ENCODE measurements around the gene SYT1. TPM values are rescaled to one million over a fixed set of nuclear protein-coding genes. Genes with fewer than 3 reads are reported as not detected.

Gene SYT1
- total and polyA plus RNA-seq, 2 of the 4 experiments (the other 2 are of a cell fraction) = 2.8 to 3.0 TPM

DNA sequence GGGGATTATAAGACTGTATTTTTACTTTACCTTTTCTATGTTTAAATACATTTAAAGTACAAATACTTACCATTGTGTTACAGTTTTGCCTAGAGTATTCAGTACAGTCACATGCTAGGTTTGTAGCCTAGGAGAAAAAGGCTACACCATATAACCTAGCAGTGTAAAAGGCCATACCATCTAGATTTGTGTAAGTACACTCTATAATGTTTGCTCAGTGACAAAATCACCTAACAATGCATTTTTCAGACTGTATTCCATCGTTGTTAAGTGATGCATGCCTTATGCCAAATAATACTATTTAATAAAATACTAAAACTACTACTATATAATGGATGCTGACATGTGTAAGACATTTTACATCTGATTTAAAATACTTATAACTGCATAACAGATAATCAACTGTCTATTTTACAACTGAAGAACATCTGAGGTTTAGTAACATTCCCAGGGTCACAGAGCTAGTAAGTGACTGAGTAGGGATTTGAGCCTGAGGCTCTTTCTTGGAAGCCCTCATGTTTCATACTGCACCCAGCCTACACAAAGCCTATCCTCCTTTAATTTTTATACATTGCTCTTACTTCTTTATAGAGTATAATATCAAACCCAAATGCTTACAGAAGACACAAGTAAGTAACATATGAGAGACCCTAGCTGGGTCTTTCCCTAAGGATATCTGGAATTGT is 296.8 kb downstream of the SYT1 start:
- TF ChIP-seq RFX5 (IDR thresholded peaks at IDR 0.05; ENCODE audit: low read depth, low read length) (no peak), MAZ (IDR thresholded peaks at IDR 0.05; ENCODE audit: borderline replicate concordance, low read depth, low read length) (no peak), CHD1 (IDR thresholded peaks at IDR 0.05; ENCODE audit: low read depth, low read length) (no peak), BHLHE40 (IDR thresholded peaks at IDR 0.05; ENCODE audit: low read depth, low read length) (no peak), RCOR1 (IDR thresholded peaks at IDR 0.05; ENCODE audit: insufficient replicate concordance, low read length) (no peak), CEBPB (IDR thresholded peaks at IDR 0.05; ENCODE audit: low read depth, low read length) (no peak), USF2 (IDR thresholded peaks at IDR 0.05; ENCODE audit: low read depth, low read length) (no peak), NFE2L2 (IDR thresholded peaks at IDR 0.05; ENCODE audit: low read depth, low read length) (no peak), RAD21 (IDR thresholded peaks at IDR 0.05; ENCODE audit: low read length) (no peak), FOS (IDR thresholded peaks at IDR 0.05; ENCODE audit: low read depth, low read length) (no peak), SMC3 (IDR thresholded peaks at IDR 0.05; ENCODE audit: low read depth, low read length) (no peak)
- TF ChIP-seq, protein P1, sequence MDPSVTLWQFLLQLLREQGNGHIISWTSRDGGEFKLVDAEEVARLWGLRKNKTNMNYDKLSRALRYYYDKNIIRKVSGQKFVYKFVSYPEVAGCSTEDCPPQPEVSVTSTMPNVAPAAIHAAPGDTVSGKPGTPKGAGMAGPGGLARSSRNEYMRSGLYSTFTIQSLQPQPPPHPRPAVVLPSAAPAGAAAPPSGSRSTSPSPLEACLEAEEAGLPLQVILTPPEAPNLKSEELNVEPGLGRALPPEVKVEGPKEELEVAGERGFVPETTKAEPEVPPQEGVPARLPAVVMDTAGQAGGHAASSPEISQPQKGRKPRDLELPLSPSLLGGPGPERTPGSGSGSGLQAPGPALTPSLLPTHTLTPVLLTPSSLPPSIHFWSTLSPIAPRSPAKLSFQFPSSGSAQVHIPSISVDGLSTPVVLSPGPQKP (IDR thresholded peaks at IDR 0.05; ENCODE audit: borderline replicate concordance, low read depth, low read length) = no peak
- no peaks in the 10 kb centered on the region for H3K4me1 ChIP-seq (ENCODE audit: control insufficient read depth, insufficient read depth, low read length)
- POLR2A ChIA-PET (ENCODE audit: unreplicated experiment) = no interaction called here

More for the DNA sequence above, 296.8 kb downstream of the SYT1 start:
- no peak for DNase-seq
- Histone ChIP-seq H4K91ac (ENCODE audit: insufficient read depth, low read depth, low read length) (no peak overlapping the region), H3K9me3 (ENCODE audit: control insufficient read depth, insufficient read depth, low read length) (no peaks in the 10 kb centered on the region), H3K36me3 (ENCODE audit: control insufficient read depth, insufficient read depth, low read length) (no peaks in the 10 kb centered on the region), H3K9ac (ENCODE audit: low read depth, low read length) (no peak overlapping the region), H3K18ac (ENCODE audit: low read depth, low read length) (no peak overlapping the region), H2AK5ac (ENCODE audit: low read depth, low read length) (no peak overlapping the region), H2AFZ (replicated peaks; ENCODE audit: low read length, poor library complexity) (no peak overlapping the region), H4K20me1 (ENCODE audit: insufficient read depth, low read length) (no peaks in the 10 kb centered on the region), H4K8ac (ENCODE audit: low read depth in 2 of 2, low read length in 2 of 2) (no peak overlapping the region), H3K4me3 (ENCODE audit: insufficient read depth, low read depth, low read length) (no peak overlapping the region), H3K4me2 (ENCODE audit: low read depth, low read length) (no peak overlapping the region), H2BK5ac (ENCODE audit: low read depth, low read length, poor library complexity, severe bottlenecking) (no peak overlapping the region), H2AK9ac (replicated peaks; ENCODE audit: low read depth, low read length, poor library complexity) (no peak overlapping the region), H4K5ac (ENCODE audit: low read depth, low read length) (no peak overlapping the region), H3K4ac (ENCODE audit: low read depth, low read length) (no peak overlapping the region), H3K79me1 (ENCODE audit: low read depth in 1 of 2, low read length in 2 of 2) (no peaks in the 10 kb centered on the region), H3K14ac (replicated peaks; ENCODE audit: low read depth, low read length) (no peak overlapping the region), H2BK15ac (ENCODE audit: low read depth, low read length) (no peak overlapping the region), H3K23ac (ENCODE audit: low read depth, low read length) (no peak overlapping the region), H3K56ac (ENCODE audit: extremely low read depth, insufficient read depth, low read length) (no peak overlapping the region), H3K27ac (ENCODE audit: insufficient read depth, low read length) (no peak overlapping the region), H3K9me1 (ENCODE audit: insufficient read depth, low read length) (peaks cover 4% of the 10 kb centered on the region; the same call in 1 of the 2 replicates), H3K27me3 (ENCODE audit: control insufficient read depth, insufficient read depth, low read length) (no peaks in the 10 kb centered on the region), H2BK120ac (ENCODE audit: low read depth, low read length) (no peak overlapping the region), H2BK20ac (ENCODE audit: low read depth, low read length) (no peak overlapping the region)
- no CpG with 5 or more reads among the region's 1 CpG for WGBS, 2 experiments (ENCODE audit: extremely low coverage in 2 of 2, insufficient read length in 1 of 2)
- no TSS peak for BruUV-seq (replicated peaks)
- intact Hi-C loops (cut with micrococcal nuclease) = no loop called here
- ATAC-seq (ENCODE audit: low read depth) = no peak
- dilution Hi-C loops (cut with HindIII; ENCODE audit: low sequenced_read_pairs, unreplicated experiment) = no loop called here
- in situ Hi-C loops (cut with MboI; ENCODE audit: low sequenced_read_pairs) = no loop called here
- CTCF ChIA-PET = no interaction called here
